ENCODE results near the gene RAD51B.
"Not testable (repeated sequence)": the region's sequence is repeated elsewhere in the genome, so short reads cannot be mapped to it uniquely, and the experiment has no call there.

RAD51B gene

DNA sequence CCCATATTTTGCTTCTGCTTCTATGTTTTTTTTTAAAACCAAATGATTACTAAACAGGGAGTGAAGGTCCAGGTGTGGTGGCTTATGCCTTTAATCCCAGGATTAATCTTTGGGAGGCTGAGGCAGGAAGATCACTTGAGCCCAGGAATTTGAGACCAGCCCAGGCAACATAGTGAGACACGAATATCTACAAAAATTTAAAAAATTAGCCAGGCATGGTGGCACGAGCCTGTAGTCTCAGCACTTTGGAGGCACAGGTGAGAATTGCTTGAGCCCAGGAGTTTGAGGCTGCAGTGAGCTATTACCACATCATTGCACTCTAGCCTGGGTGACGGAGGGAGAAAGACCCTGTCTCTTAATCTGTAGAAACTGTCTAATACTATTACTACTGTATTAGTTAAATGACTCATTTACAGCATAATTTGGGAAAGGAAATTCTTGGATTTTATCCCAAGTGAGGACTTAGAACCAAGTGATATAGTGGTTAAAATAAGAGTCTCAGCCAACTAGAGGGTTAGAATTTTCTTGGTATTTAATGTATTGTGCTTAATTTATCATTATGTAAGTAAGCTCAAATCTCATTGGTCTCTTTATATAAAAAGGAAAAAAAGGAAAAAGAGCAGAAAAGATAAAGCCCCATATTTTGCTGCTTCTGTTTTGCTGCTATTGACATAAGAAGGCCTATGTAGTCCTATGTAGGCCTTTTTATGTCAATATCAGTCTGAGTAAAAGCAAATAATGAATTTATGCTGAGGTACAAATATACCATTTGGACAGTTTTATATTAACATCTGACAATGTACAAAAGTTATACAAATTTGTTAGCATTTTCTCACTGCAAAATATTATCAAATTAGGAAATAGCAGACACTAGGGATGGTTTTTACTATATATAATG is 163.4 kb downstream of the RAD51B start:
- DNase-seq, result no peak

DNA sequence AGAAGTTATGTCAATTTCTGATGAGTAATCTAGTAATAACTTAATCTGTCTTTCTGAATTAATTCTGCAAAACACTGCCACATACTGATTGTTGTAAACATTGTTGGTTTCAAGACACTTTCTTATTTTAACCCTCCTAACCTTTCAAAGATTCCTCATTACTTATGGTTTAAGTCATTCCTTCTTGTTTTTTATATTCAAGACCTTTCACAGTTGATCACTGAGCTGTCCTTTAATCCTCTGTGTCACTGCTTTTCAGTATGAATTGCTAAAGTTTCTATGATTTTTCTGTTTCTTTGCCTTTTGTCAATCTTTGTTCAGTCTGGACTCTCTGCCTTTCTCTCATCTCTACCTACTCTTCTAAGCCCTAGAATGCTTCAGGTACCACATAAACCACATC is 164.7 kb downstream of the RAD51B start:
- DNase-seq, result no peak

DNA sequence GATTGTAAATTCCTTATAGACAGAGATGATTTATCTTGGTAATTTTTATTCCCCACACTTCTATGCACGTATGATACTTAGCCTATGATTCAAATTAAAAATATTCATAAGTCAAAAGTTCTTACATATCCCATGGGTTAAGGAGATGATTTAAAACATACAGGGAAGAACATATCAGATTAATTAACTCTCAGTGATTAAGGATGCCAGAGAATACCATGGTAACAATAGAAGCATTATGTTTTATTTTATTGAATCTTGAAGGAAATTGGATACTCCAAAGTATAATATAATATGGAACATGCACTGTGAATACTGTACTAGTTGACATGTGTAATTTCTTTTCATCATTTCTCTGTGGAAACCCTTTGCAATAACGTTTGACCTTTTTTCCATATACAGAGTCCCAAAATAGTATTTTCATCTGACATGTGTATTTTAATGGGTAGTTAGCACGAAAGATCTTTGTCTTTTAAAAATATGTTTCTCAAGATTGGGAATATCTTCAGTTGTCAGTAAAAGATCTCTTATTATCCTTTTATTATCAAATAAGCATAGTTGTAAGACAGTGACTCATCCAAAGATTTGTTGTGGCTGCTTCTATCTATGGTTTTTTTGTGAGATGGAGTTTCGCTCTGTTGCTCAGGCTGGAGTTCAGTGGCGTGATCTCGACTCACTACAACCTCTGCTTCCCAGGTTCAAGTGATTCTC is 166.7 kb downstream of the RAD51B start:
- no peak for DNase-seq

DNA sequence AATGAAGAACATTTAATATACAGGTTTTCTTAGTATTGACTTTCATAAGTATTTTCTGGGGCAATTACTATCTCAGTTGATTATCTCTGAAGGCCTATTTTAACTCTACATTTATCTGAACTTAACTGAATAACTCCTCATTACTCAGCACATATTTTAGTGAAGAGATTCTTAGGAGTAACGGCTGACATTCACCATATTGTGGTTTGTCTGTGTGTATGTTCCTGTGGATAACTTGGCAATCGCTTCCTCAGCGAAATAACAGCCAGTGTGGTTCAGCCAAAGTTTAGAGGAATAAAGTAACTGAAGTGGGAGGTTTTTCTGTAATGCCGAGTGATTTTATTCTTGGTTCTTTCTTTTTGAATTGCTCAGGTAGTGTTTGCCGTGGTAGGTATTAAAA is 168.0 kb downstream of the RAD51B start:
- no peak for DNase-seq

DNA sequence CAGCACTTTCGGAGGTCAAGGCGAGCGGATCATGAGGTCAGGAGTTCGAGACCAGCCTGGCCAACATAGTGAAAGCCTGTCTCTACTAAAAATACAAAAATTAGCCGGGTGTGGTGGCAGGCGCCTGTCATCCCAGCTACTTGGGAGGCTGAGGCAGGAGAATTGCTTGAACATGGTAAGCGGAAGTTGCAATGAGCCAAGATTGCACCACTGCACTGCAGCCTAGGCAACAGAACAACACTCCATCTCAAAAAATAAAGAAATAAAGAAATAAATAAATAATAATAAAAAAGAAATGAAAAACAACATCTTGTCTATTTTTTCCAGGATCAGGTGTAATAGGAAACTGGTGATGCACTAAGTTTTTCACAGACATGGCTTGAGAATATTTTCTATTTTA is 168.6 kb downstream of the RAD51B start:
- DNase-seq, result not testable (repeated sequence)

DNA sequence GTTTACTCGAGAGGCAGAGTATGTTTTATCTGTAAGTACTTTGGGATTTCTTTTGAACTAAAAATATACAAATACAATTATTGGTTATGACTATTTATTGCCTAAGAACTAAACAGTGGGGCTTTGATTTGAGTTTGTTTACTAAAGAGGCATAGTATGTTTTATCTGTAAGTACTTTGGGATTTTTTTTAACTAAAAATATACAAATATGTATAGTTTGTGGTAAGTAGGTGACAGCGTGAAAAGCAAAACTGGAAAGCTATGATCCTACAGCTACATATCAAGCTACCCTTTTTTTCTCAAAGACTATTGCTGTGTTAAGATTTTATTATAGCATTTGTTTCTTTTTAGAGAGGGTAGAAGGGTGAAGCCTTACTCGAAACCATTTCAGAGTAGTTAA is 171.0 kb downstream of the RAD51B start:
- no peak for DNase-seq

DNA sequence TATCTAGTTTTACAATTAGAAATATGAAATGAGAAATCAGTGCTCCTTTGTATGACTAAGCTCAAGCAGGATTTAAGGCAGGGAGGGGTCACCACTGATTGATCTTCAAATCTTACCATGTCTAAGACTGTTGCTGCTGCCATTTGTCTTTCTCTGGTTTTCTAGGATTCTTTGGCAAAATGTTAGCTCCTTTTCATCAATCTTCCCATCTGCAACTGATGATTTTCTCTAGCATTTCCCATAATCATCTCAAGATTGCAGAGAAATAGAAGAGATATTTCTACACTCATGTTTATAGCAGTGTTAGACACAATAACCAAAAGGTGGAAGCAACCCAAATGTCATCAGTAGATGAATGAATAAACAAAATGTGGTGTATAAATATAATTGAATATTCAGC is 175.0 kb downstream of the RAD51B start:
- no peak for DNase-seq

DNA sequence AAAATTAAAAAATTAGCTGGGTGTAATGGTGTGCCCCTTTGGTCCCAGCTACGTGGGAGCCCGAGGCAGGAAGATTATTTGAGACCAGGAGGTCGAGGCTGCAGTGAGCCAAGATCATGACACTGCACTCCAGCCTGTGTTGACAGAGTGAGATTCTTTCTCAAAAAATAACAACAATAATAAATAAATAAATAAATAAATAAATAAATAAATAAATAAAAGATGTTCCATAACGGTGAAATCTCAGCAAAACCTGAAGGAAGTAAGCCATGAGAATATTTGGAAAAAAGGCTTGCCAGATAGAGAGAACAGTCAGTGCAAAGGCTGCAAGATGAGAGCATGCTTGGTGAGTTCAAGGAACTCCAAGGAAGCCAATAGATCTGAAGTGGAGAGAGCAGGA is 176.7 kb downstream of the RAD51B start:
- no peak for DNase-seq

DNA sequence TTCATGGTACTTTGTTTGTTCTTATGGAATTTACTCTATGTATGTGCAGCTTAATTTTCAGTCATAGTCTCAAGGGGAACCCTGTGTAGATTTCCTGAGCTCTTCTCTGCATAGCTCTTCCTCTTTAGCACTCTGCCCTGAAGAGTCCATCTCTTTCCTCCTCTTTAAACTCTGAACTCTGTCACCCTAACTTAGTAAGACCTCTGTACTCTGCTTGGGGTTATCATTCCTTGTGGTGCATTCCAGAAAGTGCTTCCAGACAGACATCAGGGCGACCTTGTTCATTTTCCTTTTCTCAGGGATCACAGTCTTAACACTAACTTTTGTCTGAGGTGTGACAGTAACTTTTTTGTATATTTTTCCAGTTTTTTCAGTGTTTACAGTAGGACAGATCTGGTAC is 179.3 kb downstream of the RAD51B start:
- no peak for DNase-seq

DNA sequence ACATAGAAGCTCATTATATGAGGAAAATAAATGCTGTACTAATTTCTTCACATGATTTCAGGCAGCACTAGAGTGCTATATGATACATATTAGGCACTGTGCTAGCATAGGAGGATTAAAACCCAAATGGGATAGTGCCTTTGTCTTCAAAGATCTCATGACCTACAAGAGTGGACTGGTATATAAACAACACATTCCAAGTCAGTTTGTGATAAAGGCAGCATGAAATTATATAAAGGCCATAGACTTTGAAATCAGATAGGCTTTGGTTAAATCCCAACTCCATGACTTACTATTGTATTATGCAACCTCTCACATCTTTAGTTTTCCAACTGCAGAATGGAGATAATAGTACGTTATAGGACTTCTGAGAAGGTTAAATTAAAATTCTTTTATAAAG is 179.7 kb downstream of the RAD51B start:
- no peak for DNase-seq

DNA sequence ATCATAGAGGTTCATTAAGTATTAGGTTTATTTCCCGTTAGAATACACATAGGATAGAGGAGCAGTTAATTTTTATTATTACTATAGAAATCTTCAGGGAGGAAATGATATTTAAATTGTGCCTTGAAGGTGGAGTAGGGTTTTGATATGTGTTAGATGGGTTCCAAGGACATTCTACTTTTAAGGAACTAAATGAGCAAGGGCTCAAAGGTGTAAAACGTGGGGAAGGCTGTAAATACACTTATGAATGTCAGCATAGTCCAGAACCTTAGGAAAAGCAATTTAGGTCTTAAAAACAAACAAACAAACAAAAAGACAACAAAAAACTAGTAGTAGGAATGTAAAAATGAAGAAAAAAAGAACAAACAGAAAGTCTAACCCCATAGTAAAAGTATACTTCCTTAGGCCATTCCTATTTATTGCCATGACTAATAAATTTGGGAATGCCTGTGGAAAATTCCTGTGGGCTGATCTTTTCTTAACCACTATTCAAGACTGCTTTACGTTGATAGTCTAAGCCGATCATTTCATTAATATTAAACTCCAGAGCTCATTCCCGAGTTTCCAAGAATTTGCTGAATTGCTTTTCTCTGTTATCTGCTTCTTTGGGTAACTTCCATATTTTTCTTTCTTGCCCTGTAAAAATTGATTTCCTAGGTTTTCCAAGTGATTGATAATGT is 180.3 kb downstream of the RAD51B start:
- DNase-seq, result no peak

DNA sequence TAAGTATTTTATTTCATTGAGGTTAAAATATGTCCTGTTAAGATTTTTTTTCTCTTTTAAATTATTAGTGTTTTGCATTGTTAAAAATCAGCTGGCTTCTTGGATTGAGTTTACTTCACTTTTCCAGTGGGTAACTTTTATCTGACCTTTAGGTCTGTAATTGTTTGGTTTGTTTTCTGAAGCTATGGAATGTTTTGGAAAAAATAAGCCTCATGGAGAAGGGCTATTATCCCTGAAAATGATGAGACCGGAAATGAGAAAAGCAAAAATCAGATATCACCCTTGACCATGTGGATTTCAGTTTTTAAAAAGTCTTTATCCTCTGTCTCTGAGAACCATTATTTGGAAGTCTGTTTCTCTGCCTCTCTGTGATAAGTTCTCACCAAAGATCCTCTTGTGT is 180.9 kb downstream of the RAD51B start:
- no peak for DNase-seq

DNA sequence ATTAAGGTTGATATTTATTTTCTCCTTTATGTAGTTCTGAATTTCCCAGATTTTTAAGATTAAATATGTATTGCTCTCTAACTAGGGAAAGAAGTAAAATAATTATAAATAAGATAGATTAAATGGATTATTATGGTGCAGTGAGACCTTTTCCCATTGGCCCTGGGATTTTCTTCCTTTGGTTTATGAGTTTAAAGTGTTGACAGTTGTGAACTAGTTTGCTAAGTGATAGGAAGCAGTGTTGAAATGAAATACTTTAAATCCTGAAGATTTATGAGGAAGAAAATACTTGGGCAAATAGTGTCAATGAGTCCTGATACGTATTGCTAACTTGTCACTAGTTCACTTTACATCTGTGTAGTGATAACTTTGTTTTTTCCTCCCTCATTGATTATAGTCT is 188.9 kb downstream of the RAD51B start:
- no peak for DNase-seq

DNA sequence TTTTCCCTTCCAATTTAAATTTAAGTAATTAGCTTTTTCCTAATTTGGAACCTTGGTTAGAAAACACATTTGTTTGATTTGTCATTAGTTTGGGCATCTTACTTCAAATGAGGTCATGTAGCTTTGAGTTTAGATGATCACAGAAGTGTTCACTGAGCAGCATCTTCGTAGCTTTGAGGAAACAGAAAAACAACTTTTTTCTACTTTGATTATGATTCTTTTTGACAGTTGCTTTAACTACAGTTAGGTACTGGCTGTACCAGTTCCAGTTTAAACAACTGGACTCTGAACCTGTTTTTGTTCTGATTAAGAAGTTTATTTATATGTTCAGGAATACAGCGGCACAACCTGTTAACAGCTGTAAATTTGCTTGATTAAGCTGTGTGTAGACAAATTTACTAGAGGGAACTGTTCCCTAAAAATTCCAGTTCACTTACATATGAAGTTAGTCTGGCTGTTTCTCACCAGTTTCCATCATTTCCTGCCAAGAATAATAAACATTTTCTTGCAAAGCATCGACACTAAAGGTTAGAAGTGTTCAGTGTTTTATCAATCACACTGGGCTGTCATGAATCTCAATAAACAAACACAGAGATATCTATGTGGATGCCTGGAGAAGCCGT is 191.9 kb downstream of the RAD51B start:
- DNase-seq, result no peak

DNA sequence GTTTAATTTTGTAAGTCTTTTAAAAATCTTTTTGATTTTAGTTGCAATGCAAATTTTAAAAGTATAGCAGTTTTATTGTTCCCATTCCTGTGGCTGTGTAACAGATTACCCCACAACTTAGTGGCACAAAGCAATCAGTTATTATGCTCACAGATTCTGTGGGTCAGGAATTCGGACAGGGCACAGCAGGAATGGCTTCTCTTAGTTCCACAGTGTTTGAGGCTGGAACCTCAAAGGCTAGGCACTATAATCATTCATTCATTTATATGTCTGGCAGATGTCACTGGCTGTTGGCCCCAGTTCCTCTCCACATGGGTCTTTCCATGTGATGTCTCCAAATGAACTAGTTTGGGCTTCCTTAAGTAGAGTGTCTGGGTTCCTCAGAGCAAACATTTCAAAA is 193.3 kb downstream of the RAD51B start:
- no peak for DNase-seq

DNA sequence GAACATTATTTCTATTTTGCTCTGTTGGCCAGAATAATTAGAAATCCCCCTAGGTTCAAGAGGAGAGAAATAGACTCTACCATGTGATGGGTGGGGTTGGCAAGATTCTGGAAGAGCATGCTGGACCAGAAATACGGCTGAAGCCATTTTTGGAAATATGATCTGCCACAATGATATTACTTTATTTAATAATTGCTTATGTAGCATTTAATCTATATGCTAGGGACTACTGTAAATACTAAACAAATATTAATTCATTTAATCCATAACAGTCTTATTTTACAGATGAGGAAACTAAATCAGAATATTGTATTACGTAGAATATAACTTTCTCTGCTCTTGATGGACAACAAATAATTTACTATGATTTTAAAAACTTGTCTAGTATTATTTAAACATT is 193.7 kb downstream of the RAD51B start:
- DNase-seq, result no peak

DNA sequence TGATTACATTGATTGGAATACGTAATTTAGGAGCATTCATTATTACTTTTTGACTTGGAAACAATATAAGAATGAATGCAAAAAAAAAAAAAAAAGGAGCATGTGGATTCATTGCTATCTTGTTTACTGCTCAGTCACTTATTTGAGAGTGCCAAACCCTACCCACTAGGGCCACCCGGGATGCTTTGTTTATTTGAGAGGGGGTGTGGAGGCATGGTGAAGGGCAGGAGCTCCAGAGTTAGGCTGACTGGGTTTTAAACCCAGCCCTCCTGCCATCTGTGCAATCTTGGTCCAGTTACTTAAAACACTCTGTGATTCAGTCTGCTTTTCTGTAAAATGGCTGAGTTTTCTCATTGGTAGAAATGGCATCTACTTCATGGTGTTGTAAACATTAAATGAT is 195.2 kb downstream of the RAD51B start:
- no peak for DNase-seq

DNA sequence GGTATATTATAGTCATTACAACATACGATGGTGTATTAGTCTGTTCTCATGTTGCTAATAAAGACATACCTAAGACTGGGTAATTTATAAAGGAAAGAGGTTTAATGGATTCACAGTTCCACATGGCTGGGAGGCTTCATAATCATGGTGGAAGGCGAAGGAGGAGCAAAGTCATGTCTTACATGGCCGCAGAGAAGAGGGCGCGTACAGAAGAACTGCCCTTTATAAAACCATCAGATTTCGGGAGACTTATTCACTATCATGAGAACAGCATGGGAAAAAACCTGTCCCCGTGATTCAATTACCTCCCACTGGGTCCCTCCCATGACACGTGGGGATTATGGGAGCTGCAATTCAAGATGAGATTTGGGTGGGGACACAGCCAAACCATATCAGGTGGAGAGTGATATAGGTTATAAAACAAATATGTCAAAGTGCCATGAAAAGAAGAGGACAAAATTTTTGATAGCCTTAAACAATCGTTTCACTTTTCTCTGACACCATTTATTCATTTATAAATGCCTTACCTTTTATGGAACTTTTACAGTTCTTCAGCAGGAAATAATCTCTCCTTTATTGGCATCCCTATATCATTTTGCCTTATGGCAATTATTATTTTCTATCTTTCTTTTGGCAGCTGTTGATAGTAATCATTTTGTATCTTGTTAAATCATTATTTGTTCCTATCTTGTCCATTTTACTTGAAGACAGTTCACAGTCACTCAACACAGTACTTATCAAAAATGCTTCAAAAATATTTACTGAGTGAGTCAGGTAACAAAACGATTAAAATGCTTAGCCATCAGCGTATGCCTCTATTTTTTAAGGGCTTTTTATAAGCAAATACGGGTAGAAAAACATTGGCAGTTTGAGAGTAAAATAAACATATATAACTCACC is 196.0 kb downstream of the RAD51B start:
- no peak for DNase-seq

DNA sequence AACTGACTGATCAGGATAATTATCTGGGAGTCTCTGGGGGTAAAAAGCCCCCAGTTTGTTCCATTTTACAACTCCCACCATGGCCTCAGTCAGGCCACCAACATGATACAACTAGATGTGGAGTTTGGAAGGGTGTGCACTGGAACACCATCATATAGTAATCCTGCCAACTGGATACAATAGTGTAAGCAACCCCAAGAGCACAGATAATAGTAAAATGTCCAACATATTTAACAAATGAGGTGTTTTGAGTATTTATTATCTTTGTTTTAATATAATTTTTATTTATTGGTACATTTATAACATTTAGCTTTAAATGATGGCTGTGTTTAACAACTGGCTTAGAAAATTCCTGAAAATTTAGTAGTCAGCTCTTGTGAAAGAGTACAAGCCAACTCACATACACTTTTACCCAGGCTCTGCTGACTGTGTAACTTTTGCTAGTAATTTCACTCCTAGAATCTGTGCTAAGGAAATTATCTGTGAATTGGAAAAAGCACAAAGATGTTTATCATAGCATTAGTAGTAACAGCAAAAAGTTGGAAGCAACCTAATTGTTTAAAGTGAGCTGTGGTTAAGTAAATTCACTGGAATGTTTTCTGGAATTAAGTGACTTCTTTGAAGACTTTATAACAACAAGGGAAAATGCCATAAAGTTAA is 196.8 kb downstream of the RAD51B start:
- no peak for DNase-seq

DNA sequence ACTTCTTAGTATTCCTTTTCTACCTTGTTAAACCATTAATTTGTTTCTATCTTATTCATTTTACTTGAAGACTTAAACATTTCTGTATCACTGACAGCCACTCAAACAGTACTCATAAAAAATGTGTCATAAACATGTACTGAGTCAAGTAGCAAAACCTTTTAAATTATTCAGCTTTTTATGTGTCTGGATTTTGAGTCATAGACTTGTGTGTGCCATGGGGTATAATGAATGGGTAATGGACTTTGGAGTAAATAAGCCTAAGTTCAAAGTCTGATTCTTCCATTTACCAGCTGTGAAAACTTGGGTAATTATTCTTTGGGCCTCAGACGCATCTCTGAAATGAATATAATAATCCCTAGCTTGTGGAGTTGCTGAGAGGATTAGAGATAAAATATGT is 199.0 kb downstream of the RAD51B start:
- no peak for DNase-seq
